Fibroblast of lung (primary cell): Measurements from ENCODE around the gene SIK3.

Experiments
- CTCF ChIP-seq, 2 donors: IDR thresholded peaks in 1 of 2; conservative IDR thresholded peaks in 1 of 2; 1 replicate in 1 of 2; 2 replicates in 1 of 2; pipeline ENCODE4 v1.5.1; 2011 to 2012; ENCODE audit warnings: low read length in 2 of 2, control low read depth in 1 of 2, inconsistent platforms in 1 of 2, low read depth in 1 of 2, mild to moderate bottlenecking in 1 of 2
- EZH2 ChIP-seq: IDR thresholded peaks from 2 replicates; pipeline ENCODE4 v1.5.1; 2012; ENCODE audit warnings: low read length, control low read depth, mild to moderate bottlenecking; ENCODE audit errors: missing control alignments

GRCh38 chr11:117122556-117122955, 24.3 kb upstream of the SIK3 start:
- TF ChIP-seq CTCF (conservative IDR thresholded peaks at IDR 0.05 in 1 of 2, IDR thresholded peaks at IDR 0.05 in 1 of 2; ENCODE audit: low read depth in 1 of 2, low read length in 2 of 2) (no peak), EZH2 (no peak)
